Measurements from ENCODE around the gene METTL8.

METTL8 gene

GRCh38 chr2:171309455-171310286, 124.1 kb downstream of the METTL8 start:
- no peak for DNase-seq (ENCODE audit: low read depth)

- DNase-seq (ENCODE audit: low read depth): no peak
Observed at GRCh38 chr2:171308280-171309054, 125.3 kb downstream of the METTL8 start.

- no peak for DNase-seq (ENCODE audit: low read depth)
Observed at GRCh38 chr2:171307560-171307959, 126.2 kb downstream of the METTL8 start.

- DNase-seq (ENCODE audit: low read depth): no peak
Observed at GRCh38 chr2:171297956-171298355, 135.8 kb downstream of the METTL8 start.

GRCh38 chr2:171294608-171295007, 139.2 kb downstream of the METTL8 start:
- DNase-seq (ENCODE audit: low read depth): no peak

- no peak for DNase-seq (ENCODE audit: low read depth)
Observed at GRCh38 chr2:171293661-171294060, 140.1 kb downstream of the METTL8 start.

- DNase-seq (ENCODE audit: low read depth): no peak
Observed at GRCh38 chr2:171289991-171290390, 143.8 kb downstream of the METTL8 start.

- no peak for DNase-seq (ENCODE audit: low read depth)
Observed at GRCh38 chr2:171289316-171289715, 144.5 kb downstream of the METTL8 start.

GRCh38 chr2:171287611-171288010, 146.2 kb downstream of the METTL8 start:
- no peak for DNase-seq (ENCODE audit: low read depth)

GRCh38 chr2:171287036-171287571, 146.7 kb downstream of the METTL8 start:
- DNase-seq (ENCODE audit: low read depth): no peak

- DNase-seq (ENCODE audit: low read depth): no peak
Observed at GRCh38 chr2:171281110-171281509, 152.7 kb downstream of the METTL8 start.

GRCh38 chr2:171279983-171280790, 153.6 kb downstream of the METTL8 start:
- DNase-seq (ENCODE audit: low read depth): no peak

GRCh38 chr2:171274757-171275156, 159.0 kb downstream of the METTL8 start:
- no peak for DNase-seq (ENCODE audit: low read depth)

GRCh38 chr2:171271971-171272436, 161.8 kb downstream of the METTL8 start:
- no peak for DNase-seq (ENCODE audit: low read depth)

GRCh38 chr2:171271386-171271785, 162.4 kb downstream of the METTL8 start:
- no peak for DNase-seq (ENCODE audit: low read depth)

- DNase-seq (ENCODE audit: low read depth): no peak
Observed at GRCh38 chr2:171267855-171268629, 165.7 kb downstream of the METTL8 start.
